IMR-90 (cell line): ENCODE data around the gene TM4SF20.

Experiments
- CEBPB ChIP-seq: IDR thresholded peaks from 2 replicates; pipeline ENCODE4 v1.6.1; 2012; ENCODE audit warnings: low read depth, low read length, improper control_type of control experiment
- CHD1 ChIP-seq: IDR thresholded peaks from 2 replicates; pipeline ENCODE4 v1.6.1; 2012; ENCODE audit warnings: low read depth, low read length, improper control_type of control experiment
- FOS ChIP-seq: fragments of 150-350 bp; IDR thresholded peaks from 2 replicates; pipeline ENCODE4 v1.6.1; 2016; ENCODE audit warnings: low read depth, low read length
- MAZ ChIP-seq: IDR thresholded peaks from 2 replicates; pipeline ENCODE4 v1.6.1; 2012; ENCODE audit warnings: low read depth, mild to moderate bottlenecking, low read length, improper control_type of control experiment, moderate library complexity, borderline replicate concordance
- POLR2A ChIP-seq: IDR thresholded peaks from 2 replicates; pipeline ENCODE4 v1.6.1; 2012; ENCODE audit warnings: mild to moderate bottlenecking, low read depth, low read length
- RAD21 ChIP-seq: IDR thresholded peaks from 2 replicates; pipeline ENCODE4 v1.6.1; 2012; ENCODE audit warnings: low read length, improper control_type of control experiment
- RCOR1 ChIP-seq: IDR thresholded peaks from 2 replicates; pipeline ENCODE4 v1.6.1; 2012; ENCODE audit warnings: mild to moderate bottlenecking, low read length, improper control_type of control experiment; ENCODE audit not compliant: insufficient replicate concordance
- SMC3 ChIP-seq: fragments of 150-350 bp; IDR thresholded peaks from 2 replicates; pipeline ENCODE4 v1.6.1; 2016; ENCODE audit warnings: low read depth, mild to moderate bottlenecking, antibody characterized with exemption, low read length, moderate library complexity
- TF ChIP-seq, protein P1 (sequence below): conservative IDR thresholded peaks from 2 replicates; pipeline ENCODE4 v1.5.1; 2012; ENCODE audit warnings: mild to moderate bottlenecking, low read depth, low read length, improper control_type of control experiment
- TF ChIP-seq, protein P2 (sequence below): fragments of 150-350 bp; IDR thresholded peaks from 2 replicates; pipeline ENCODE4 v1.6.1; 2017; ENCODE audit warnings: mild to moderate bottlenecking, antibody characterized with exemption, low read length, low read depth

DNA sequence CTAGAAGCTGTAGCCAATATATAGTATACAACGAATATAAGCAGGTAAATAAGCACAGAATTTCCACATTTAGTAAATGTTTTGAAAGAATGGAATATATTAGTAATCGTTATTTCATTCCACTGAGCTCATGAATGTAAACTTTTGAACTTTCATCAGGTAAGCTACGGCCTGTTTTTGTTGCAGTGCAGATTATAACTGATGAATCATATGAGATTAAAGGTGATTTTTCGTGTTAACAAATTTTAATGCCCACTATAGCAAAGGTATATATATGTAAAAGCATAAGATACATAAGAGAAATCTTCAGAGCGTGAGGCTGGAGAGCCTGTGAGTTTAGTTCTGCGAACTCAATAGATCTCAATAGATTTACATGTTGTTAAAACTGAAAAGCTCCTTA lies 7.5 kb upstream of the TM4SF20 start:
- TF ChIP-seq SMC3, result no peak
- TF ChIP-seq CHD1, result no peak
- TF ChIP-seq, protein P1, sequence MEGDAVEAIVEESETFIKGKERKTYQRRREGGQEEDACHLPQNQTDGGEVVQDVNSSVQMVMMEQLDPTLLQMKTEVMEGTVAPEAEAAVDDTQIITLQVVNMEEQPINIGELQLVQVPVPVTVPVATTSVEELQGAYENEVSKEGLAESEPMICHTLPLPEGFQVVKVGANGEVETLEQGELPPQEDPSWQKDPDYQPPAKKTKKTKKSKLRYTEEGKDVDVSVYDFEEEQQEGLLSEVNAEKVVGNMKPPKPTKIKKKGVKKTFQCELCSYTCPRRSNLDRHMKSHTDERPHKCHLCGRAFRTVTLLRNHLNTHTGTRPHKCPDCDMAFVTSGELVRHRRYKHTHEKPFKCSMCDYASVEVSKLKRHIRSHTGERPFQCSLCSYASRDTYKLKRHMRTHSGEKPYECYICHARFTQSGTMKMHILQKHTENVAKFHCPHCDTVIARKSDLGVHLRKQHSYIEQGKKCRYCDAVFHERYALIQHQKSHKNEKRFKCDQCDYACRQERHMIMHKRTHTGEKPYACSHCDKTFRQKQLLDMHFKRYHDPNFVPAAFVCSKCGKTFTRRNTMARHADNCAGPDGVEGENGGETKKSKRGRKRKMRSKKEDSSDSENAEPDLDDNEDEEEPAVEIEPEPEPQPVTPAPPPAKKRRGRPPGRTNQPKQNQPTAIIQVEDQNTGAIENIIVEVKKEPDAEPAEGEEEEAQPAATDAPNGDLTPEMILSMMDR, result no peak
- TF ChIP-seq CEBPB, result no peak
- TF ChIP-seq, protein P2, sequence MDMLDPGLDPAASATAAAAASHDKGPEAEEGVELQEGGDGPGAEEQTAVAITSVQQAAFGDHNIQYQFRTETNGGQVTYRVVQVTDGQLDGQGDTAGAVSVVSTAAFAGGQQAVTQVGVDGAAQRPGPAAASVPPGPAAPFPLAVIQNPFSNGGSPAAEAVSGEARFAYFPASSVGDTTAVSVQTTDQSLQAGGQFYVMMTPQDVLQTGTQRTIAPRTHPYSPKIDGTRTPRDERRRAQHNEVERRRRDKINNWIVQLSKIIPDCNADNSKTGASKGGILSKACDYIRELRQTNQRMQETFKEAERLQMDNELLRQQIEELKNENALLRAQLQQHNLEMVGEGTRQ, result no peak
- no peak for TF ChIP-seq POLR2A
- TF ChIP-seq MAZ, result no peak
- no peak for TF ChIP-seq RAD21
- TF ChIP-seq FOS, result no peak
- TF ChIP-seq RCOR1, result no peak
